ENCODE results near the gene CLEC16A.

GRCh38 chr16:11089504-11090124 lies 145.2 kb downstream of the CLEC16A start:
- TF ChIP-seq POLR2A (IDR thresholded peaks at IDR 0.05) (no peak), CTCF (IDR thresholded peaks at IDR 0.05) (peak in 2 of 5 experiments; percentile 7 to 10), POLR2AphosphoS5 (IDR thresholded peaks at IDR 0.05) (peak; percentile 80 to 81 (median 81))

Measured in transverse colon (tissue), 4 donors.